Inflammatory macrophage treated with lipopolysaccharide for 1 hour (primary cell): Measurements from ENCODE around the gene FRMD7.

ENCODE experiments used
- DNase-seq, 2 donors: peaks; one replicate each; pipeline ENCODE4 v3.0.0-alpha.2; 2020 to 2022

The FRMD7 gene

GRCh38 chrX:132031867-132032266 lies 96.0 kb downstream of the FRMD7 start:
- no peak for DNase-seq

GRCh38 chrX:132030264-132030663 lies 97.6 kb downstream of the FRMD7 start:
- no peak for DNase-seq
